HG02763 (cell line): ENCODE data around the gene GRAP2.
"Not testable (repeated sequence)": the region's sequence is repeated elsewhere in the genome, so short reads cannot be mapped to it uniquely, and the experiment has no call there.

Experiments
- ATAC-seq: cut with Tn5 transposase; IDR thresholded peaks from one replicate; pipeline ENCODE4 v1.9.1; 2021; ENCODE audit warnings: mild to moderate bottlenecking, moderate library complexity; ENCODE audit not compliant: unreplicated experiment

Gene GRAP2

DNA sequence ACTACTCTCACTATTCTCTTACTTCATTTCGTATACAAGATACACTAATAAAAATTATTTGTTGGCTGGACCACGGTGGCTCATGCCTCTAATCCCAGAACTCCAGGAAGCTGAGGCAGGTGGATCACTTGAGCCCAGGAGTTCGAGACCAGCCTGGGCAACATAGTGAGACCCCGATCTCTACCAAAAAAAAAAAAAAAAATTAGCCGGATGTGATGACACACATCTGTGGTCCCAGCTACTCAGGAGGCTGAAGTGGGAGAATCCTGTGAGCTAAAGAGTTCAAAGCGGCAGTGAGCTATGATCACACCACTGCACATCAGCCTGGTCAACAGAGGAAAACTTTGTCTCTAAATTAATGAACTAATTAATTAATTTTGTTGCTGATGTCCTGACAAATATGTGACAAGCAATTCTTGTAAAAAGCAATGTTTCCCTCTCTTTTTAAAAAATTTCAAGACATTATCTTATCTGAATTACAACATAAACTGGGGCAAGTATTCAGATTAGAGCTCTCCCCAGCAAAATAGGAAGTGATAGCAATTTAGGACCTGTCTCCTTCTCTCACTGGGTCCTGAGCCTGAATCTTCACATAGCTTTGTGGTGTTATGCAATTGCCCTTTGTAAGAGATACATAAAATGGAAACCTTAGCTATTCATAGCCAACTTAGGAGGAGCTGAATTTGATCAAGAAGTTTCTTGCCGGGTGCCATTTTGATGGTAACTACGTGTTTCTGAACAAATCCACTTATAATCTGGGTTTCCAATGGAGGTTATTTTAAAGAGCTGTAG is 41.8 kb downstream of the GRAP2 start:
- ATAC-seq: no peak

DNA sequence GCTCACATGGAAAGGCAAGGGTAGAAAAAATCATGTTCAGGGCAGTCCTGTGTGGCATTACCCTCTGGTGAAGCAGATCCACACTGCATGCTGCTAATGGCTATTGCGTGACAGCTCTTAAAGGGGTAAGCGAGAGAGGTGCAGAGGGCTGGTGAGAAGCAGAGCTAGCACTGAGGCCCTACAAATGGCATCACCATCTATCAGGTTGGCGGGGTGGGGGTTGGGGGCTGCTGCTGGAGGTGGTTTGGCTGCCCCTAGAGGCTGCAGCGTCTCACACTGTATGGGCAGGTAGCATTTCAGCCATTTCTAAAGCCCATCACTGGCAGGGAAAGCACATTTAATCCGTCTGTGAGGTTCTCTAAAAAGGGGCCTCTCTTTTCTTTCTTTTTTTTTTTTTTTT is 42.5 kb downstream of the GRAP2 start:
- no peak for ATAC-seq

DNA sequence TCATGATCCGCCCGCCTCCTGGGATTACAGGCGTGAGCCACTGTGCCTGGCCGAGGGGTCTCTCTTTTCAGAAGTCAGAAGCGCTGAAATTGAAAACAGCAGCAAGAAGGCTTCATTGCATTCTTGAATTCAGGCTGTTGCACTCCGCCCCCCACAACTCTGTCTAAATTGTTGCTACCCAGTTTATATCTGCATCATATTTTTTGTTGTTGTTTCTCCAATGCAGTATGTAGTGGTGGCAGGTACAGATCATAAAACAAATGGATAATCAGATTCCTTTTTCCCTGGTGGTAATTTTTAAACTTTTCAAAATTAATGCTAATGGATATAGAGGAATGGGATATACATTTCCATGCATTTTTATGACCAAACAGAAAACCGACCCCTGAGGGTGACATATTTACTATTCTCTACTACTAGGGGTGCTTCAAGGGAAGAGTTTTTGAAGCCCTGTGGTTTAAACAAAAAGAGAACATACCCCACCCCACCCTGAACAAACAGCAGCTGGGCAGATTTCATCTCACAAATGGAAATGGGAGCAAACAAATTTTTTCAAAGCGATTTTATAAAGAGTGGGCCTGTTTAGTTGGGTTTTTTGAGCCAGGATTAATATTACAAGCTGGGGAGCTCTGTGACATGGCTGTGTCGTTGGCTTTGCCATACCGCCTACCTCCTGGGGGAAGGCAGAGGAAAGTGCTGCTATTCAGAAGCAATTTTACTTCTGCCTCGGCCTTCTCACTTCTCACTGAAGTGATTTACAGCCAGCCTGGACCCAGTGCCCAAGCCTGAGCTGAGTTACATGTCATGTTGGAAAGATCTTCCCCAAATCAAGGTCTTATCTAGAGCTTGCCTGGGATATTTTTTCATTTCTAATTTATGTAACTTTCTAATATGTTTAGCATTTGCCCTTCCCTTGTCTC is 43.3 kb downstream of the GRAP2 start:
- no peak for ATAC-seq

DNA sequence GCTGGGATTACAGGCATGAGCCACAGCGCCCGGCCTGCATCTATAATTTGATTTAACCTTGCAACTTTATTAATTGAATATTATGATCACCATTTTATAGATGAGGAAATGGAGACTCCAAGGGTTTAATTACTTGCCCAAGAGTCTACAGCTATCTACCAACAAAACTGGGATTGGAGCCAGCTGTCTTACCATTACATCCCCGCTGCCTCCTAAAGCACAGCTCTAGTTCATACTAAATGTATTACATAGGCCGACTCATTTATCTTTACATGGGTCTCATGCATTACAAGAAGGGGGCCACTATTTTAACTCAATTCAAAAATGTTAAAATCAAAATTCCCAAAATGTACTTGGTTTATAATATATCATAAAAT is 45.2 kb downstream of the GRAP2 start:
- ATAC-seq: no peak

DNA sequence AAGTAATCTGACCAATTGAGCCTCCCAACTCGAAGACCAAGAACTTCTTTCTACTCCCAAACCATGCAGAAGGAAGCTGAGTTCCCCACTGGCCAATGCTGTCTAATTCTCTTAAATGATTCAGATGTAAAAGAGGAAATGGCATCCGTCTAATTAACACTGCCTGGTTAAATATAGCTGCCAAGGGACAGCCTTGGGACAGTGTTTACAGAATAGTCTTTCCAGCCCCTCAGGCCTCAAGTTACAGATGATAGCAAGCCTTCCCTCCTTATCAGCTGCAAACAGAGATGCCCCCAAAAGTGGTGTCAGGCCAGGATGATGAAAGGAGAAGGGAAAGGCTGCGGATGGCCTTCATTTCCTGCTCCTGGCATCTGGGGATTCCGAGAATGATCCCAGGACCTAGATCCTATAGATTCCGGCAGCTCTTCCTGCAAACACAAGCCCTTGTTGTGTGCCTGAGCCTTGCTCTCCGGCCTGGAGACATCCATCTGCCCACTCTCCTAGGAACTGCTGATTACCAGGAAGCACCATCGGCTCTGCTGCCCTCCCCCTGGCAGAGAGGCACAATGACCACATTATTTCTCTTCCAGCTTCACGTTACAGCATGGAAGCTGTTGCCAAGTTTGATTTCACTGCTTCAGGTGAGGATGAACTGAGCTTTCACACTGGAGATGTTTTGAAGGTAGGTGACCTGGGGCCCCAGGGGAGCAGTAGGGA is 45.8 kb downstream of the GRAP2 start:
- no peak for ATAC-seq

DNA sequence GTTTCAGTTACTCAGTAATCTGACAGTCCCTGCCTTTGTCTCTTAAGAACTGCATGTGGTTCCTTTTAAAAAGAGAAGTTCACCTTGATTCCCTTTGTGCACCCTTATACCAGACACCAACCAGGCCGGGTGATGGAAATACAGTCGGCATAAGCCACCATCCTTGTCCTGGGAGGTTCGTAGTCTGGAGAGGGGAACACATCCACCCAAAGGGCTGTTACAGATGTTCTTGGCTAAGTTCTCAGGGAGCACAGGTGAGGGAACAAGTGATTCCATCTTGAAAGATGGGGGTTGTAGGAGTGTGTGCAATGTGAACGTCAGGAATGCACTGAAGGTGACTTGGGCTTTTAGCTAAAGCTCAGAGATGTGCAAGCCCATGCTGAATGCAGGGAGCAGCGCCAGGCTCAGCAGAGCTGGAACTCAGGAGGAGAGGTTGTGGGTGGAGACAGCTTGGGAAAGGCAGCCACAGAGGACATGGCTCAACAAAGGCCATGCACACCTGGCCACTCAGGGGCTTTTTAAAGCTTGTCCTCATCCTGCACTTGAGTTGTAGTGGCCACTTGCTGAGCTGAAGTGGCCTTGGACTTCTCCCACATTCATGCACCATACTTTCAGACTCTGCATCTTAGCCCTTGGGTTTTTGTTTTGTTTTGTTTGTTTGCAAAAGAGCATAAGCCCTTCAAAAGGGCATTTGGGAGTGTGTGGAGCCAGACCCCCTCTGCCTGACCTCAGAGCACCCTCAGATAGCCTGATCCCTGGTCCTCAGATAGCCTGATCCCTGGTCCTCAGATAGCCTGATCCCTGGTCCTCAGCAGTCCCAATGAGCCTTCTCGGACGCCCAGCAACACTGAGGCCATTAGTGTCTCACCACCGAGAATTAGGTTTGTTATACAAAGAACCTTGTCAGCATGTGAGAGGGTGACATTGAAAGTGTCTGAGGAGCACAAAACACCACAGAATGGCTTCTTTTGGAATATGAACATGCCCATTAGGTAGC is 46.6 kb downstream of the GRAP2 start:
- ATAC-seq: no peak

DNA sequence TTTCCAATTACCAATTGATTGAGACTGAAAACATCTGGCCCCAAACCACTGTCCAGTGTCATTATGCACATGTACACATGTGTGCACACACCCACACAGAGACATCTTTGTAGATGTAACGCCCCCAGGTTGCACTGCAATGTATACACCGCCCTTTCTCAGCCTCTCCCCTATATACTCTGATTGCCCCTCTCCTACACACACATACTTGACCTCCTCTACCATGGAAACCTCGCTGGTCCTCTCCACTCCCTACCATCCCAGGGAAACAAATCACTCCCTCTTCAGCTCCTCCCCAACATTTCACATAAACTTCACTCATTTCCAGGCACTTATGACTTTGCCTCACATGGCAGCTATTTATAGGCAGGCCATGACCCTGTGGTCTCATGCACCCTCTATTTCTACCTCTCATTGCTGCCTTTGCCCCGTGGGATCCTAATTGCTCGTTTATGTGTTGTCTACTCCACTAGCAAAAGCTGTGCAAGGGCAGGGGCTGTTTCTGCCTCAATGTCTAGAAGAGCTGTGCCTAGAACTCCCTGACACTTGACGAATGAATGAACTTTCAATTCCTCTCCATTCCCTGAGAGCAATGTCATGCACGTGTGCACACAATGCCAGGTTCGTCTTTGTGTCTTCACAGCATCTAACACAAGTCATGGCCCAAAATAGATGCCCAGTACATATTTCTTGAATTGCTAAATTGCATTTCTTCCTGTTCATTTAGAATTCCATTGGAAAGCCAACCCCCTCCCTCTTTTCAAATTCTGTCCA is 49.3 kb downstream of the GRAP2 start:
- ATAC-seq: no peak

DNA sequence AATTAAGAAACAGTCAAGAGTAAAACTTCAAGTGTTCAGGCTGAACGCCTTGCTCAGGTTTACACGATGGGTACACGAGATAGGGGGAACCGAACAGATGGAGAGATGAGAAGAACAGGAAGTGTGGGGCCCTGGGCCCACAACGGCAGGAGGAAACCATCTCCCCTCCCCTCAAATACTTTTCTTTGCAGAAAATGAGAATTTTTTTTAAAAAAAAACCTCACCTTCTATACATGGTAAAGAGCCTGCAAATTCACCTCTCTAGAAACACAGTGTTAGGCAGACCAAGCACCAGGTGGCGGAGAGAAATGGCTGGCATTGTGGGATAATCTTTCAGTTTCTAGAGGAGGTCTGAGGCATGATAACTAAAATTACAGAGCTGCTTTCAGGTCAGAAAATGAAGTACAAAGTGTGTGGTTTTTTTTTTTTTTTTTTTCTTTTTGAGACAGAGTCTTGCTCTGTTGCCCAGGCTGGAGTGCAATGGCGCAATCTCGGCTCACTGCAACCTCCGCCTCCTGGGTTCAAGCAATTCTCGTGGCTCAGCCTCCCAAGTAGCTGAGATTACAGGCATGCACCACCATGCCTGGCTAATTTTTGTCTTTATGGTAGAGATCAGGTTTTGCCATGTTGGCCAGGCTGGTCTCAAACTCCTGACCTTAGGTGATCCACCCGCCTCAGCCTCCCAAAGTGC is 50.9 kb downstream of the GRAP2 start:
- not testable (repeated sequence) for ATAC-seq

DNA sequence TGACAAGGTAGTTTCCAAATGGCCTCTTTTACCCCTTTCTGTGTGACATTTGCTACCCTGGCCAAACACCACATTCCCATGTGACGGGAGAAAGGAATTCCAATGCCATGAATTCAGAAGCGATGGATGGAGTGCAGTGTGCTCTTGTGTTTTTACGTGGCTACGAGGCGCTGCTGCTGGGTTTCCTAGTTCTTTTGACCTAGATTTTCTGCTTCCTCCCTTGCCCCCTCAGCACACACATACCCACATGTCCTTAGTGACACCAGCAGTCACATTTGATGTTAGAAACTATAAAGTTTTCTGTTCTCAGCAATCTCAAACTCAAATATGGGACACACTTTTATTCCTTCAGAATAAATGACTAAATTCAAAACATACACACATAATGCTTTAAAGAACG is 51.5 kb downstream of the GRAP2 start:
- ATAC-seq: no peak

DNA sequence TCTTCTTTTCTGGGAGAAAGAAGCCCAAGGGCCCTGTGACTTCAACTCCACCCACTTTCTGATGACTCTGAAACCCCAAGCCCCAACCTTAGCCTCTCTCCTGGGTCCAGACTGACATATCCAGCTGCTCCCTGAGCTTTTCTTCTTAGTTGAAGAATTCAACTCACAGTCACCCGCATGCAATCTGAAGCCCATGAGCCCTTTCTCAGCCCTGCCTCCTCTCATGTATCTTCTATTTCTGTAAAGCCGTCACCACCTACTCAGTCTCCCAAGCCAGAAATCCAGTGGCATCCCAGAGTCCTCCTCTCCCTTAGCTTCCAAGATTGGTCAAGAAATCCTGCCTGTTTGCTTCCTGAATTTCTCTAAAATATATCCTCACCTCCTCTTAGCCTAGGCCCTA is 52.2 kb downstream of the GRAP2 start:
- no peak for ATAC-seq

DNA sequence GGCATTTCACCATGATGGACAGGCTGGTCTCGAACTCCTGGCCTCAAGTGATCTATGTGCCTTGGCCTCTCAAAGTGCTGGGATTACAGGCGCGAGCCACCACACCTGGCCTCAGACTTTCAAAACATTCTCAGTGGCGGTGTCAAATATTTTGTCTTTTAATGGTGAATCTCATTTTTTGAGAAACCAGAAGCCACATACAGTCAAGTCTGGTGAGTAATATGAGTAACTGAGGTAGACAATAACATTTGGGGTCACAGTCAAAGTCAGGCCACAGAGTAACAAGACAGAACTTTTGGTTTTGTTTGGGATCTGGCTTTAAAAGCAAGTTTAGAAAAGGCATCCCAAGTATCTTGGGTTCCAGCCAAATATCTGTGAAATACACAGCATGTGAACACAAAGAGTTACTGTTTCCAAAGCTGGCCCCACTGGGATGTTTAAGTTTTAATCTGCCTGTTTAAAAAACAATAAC is 53.7 kb downstream of the GRAP2 start:
- no peak for ATAC-seq

DNA sequence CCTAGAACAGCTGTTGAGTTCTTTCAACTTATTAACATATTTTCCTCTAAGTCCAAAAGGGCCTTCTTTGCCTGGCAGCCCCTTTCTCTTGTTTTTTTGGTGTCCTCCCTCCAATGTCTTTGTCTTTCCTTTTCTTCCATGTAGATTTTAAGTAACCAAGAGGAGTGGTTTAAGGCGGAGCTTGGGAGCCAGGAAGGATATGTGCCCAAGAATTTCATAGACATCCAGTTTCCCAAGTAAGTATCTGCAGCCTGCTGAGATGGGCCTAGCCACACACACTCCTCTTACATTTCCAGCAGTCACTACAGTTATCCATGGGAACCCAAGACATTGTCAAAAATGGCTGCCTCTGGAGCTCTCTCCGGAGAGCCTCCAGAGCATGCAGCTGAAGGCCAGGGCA is 54.8 kb downstream of the GRAP2 start:
- ATAC-seq: no peak

DNA sequence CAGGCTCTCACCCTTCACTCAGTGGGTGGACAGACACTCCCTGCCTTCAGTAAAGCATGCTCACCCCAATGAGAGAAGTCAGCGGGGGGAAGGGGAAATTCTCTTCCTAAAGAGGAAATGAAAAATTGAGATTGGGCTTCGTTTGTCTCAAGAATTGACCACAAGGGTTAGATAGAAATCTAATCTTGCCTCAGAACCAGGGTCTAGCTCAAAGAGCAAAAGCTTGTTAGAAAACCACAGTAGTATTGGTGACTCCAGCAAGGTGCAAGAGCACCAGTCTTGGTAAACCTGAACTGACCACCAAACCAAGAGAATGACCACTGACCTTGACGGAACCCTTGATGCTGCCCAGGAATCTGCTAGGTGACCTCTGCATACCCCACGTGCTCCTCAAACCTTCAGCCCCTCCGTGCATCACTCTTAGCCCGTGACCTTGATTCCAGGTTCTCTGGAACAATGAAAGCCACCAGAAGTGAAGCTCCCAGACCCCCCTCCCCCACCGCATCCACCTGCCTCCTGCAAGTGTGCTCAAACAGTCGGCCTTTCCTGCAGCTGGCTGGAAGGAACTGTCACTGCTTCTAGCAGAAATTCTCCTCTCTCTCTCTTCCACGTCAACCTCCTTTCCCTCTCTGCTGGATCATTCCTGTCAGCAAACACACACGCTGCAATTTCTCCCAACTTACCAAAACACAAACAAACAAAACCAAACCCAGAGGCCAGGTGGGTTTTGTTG is 56.2 kb downstream of the GRAP2 start:
- ATAC-seq: no peak

DNA sequence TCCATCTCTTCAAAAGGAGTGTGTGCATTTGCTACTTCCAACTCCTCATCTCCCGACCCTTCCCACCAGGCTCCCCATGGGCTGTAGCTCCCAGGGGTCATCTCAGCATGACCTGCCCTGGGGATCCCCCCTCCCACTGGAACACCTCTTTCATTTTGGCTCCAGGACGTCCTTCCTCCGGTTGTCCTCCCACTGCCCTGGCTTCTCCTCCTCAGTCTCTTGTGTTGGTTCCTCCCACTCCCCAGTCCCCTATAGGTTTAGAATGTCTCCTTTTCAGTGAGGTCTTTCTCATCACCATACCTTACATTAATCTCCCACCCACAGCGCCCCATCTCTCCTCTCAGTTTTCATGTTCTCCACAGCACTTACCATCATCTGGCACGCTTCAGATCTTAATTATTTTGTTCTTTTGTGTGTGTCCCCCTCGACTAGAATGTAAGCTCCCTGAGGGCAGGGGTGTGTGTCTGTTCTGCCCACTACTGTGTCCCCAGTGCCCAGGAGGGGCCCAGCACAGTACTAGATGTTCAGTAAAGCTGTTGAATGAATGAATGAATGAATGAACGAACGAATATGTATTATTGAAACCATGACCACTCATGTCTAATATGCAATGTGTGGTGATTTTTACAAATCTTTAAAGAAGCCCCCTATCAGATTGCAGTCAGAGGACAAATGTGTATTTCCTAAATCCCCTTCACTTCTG is 57.3 kb downstream of the GRAP2 start:
- no peak for ATAC-seq

DNA sequence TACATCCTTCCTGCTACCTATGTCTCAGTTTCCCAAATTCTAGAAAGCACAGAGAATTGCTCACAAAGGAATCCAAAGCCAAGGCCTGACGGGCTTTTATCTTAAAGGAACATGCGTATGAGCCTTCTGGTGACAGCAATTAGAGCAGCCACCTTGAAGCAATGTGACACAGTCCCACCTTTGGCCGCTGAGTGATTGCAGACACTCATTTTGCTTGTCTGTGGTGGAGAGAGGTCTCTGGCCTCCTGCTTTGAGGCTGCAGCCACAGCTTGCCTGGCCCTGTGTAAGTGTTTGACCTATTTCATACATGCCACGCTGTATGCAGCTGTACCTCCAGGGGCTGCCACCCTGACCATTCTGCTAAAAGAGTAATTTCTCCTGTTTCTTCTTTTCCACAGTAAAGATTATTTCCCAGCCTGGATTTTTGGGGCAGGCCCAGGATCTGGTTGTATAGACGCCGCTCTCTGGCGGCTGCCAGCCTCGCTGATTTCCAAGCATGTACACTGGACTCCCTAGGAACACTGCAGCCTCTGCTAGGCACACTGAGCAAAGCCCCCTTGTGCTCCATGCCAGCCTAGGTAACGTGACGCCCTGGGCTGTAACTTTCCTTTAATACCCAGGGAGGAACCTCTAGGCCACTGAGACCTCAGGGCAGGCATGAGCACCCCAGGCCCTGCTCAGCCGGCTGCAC is 58.2 kb downstream of the GRAP2 start:
- no peak for ATAC-seq

DNA sequence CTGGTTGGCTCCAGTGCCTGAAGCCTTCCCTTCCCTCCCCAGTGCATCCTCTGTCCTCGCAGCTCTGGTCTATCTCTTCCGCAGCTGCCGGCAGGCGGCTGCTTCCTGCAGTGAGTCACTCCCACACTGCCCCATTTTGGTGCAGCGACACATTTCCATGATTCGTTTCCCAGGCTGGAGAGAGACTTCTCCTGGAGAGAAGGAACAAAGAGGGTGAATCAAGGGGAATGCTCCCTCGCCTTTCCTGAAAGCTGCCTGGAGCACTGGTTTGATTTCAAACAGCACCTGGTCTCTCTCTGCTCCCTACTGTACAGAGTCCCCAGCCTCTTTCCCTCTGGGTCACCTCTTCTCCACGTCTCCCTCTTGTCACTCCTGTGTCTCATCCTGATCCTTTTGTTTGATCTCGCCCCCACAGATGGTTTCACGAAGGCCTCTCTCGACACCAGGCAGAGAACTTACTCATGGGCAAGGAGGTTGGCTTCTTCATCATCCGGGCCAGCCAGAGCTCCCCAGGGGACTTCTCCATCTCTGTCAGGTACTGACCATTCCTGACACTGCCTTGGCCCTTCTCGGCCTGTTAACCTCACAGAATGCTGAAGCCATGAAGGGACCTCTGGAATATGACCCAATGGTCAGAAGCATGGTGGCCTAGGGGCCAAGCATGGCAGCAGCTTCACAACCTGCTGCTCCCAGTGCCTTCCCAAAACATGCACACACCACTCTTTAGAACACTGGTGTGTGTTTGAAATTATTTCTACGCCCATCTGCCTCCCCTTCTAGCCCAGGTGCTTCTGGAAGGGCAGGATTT is 59.0 kb downstream of the GRAP2 start, which contains the start of gene TMA7B:
TMA7B (plus strand) TSS at position 758 of the 808 bp plus-strand sequence. CDS start 3,978 bp downstream, outside the sequence.
- no peak for ATAC-seq
